ENCODE results near the gene ACP2.
A peak's percentile ranks its signal among the peaks of the same experiment; 100 is the strongest.

Gene ACP2

GRCh38 chr11:47249378-47249715 lies 733 bp upstream of the ACP2 start:
- ChIA-PET CTCF (interaction anchor here (0.8 to 4.4 kb wide), 8 partner anchors 10 to 158 kb away, joined by 3 to 40 read pairs (median 4); partner anchors contain the start of genes NR1H3 and PACSIN3), POLR2A (interaction anchor here (1.0 to 6.7 kb wide), 17 partner anchors 8 to 313 kb away, joined by 3 to 61 read pairs (median 6); partner anchors contain the start of genes CSTPP1, DDB2, MADD and NR1H3)
- Histone ChIP-seq H3K27ac (ENCODE audit: extremely low read depth, low read depth, low read length) (peak overlapping the region; percentile 50; the same call in 1 of the 2 replicates), H3K4me1 (ENCODE audit: control insufficient read depth, insufficient read depth, low read length) (no peaks in the 10 kb centered on the region), H3K4me3 (ENCODE audit: low read depth, low read length) (peak overlapping the region; percentile 72), H3K36me3 (ENCODE audit: control insufficient read depth in 2 of 2, insufficient read depth in 1 of 2, low read length in 2 of 2) (peaks cover 0 to 30% of the 10 kb centered on the region in 2 experiments; a peak in 2 of 3 replicates), H3K9me3 (ENCODE audit: control insufficient read depth, insufficient read depth, low read depth, low read length) (no peaks in the 10 kb centered on the region)
- TF ChIP-seq ZNF473 (tag by site-specific recombination; IDR thresholded peaks at IDR 0.05) (no peak), PRDM1 (tag by site-specific recombination; IDR thresholded peaks at IDR 0.05) (peak; percentile 46; the same call in 1 of the 2 replicates)

DNA sequence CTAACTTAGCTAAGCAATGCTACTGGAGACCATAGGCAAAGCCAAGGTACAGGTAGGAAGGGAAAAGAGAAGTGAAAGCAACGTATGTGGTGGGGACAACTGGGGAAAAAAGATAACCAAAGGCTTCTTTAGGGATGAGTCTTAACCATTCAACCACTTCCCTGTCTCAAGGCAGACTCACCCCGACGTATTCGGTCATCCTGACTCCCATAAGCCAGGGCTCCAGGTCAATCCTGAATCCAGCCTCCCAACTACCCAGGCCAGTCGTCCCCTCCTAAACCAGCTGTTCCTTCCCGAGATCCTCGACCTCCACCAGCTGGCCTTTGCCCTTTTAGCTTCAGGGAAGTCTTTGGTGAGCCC lies 330 bp downstream of the ACP2 start:
- Histone ChIP-seq H3K4me1 (ENCODE audit: control insufficient read depth, insufficient read depth, low read length) (no peaks in the 10 kb centered on the region), H3K4me3 (ENCODE audit: low read depth, low read length) (peak overlapping the region; percentile 72), H3K36me3 (ENCODE audit: control insufficient read depth in 2 of 2, insufficient read depth in 1 of 2, low read length in 2 of 2) (peaks cover 0 to 35% of the 10 kb centered on the region in 2 experiments; a peak in 2 of 3 replicates), H3K9me3 (ENCODE audit: control insufficient read depth, insufficient read depth, low read depth, low read length) (no peaks in the 10 kb centered on the region), H3K27ac (ENCODE audit: extremely low read depth, low read depth, low read length) (peak overlapping the region; percentile 50)
- ChIA-PET CTCF (interaction anchor here (0.6 to 4.4 kb wide), 11 partner anchors 11 to 552 kb away, joined by 3 to 40 read pairs (median 4); partner anchors contain the start of genes DDB2, NR1H3 and PACSIN3), POLR2A (interaction anchor here (0.7 to 6.7 kb wide), 21 partner anchors 9 to 107 kb away, joined by 3 to 61 read pairs (median 6); partner anchors contain the start of genes DDB2, MADD and NR1H3)
- TF ChIP-seq ZNF366 (tag by site-specific recombination; conservative IDR thresholded peaks at IDR 0.05), result peak; percentile 28; the same call in 1 of the 2 replicates
- no peak for TF ChIP-seq ZBTB21 (tag by site-specific recombination; IDR thresholded peaks at IDR 0.05)
- TF ChIP-seq ZNF664 (tag by site-specific recombination; IDR thresholded peaks at IDR 0.05), result no peak

DNA sequence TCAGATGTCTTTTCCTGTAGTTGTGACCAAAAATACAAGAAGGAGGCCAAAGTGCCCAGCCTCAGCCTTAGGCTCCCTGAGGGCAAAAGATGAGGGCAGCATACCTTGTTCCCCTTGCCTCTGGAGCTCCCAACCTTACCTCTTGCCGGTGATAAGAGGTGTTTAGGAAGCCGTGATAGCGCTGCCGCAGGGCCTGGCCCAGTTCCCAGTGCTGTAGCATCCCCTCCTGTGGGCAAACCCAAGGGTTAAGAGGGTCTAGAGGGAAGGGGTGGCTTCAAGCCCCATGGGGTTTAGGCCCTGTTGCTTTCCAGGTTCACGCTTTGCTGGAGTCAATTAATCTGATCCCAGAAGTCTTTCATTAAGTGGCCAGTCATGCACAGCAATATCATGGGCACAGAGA lies 1.1 kb downstream of the ACP2 start:
- H3K4me3 ChIP-seq (ENCODE audit: low read depth, low read length), result peak overlapping the region; percentile 10; the same call in 1 of the 2 replicates
- no peaks in the 10 kb centered on the region for H3K4me1 ChIP-seq (ENCODE audit: control insufficient read depth, insufficient read depth, low read length)
- H3K27ac ChIP-seq (ENCODE audit: extremely low read depth, low read depth, low read length), result no peak overlapping the region
- ChIA-PET CTCF (interaction anchor here (0.6 to 4.4 kb wide), 8 partner anchors 11 to 551 kb away, joined by 3 to 40 read pairs (median 4); partner anchors contain the start of genes DDB2 and NR1H3), POLR2A (interaction anchor here (1.8 to 6.7 kb wide), 4 partner anchors 8 to 32 kb away, joined by 13 to 61 read pairs (median 36); partner anchors contain the start of gene DDB2)
- H3K9me3 ChIP-seq (ENCODE audit: control insufficient read depth, insufficient read depth, low read depth, low read length), result no peaks in the 10 kb centered on the region
- TF ChIP-seq ZNF514 (tag by site-specific recombination; IDR thresholded peaks at IDR 0.05), result no peak
- peak; percentile 12; the same call in 1 of the 2 replicates for TF ChIP-seq PRDM10 (tag by site-specific recombination; IDR thresholded peaks at IDR 0.05)
- peaks cover 0 to 43% of the 10 kb centered on the region in 2 experiments; a peak in 2 of 3 replicates for H3K36me3 ChIP-seq (ENCODE audit: control insufficient read depth in 2 of 2, insufficient read depth in 1 of 2, low read length in 2 of 2)

DNA sequence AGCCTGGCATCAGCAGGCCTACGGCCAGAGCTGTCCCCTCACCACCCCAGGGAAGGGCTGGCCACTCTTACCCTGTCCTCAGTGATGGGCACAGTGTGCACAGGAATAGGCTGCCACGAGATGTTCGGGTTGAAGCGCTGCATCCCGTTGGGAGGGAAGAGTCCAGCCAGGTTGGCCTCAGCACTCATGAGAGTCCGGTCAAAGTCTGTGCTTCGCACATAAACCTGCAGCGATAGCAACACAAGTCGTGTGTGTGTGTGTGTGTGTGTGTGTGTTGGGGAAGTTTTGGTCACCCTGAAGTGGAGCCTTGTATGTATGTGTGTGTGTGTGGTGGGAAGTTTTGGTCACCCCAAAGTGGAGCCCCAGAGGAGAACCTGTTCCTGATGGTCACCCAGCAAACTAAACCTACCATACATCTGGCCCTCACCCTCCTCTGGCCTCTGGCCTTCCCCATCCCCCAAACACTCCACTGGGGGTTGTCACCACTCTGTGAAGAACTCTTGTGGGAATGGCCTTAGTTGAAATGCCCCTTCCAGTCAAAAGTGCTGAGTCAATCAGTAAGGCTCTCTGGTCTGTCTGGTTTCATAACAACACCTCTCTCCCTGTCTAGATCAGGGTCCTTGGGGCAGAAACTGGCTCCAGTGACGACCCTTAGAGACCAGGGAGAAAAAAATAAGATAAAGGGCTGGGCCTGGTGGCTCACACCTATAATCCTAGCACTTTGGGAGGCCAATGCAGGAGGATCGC lies 2.8 kb downstream of the ACP2 start:
- no peak overlapping the region for H3K27ac ChIP-seq (ENCODE audit: extremely low read depth, low read depth, low read length)
- H3K36me3 ChIP-seq (ENCODE audit: control insufficient read depth in 2 of 2, insufficient read depth in 1 of 2, low read length in 2 of 2), result peaks cover 9 to 60% of the 10 kb centered on the region in 2 experiments
- no peaks in the 10 kb centered on the region for H3K9me3 ChIP-seq (ENCODE audit: control insufficient read depth, insufficient read depth, low read depth, low read length)
- ChIA-PET CTCF (interaction anchor here (3.6 to 4.4 kb wide), 2 partner anchors 13 to 67 kb away, joined by 19 to 40 read pairs; partner anchors contain the start of gene NR1H3), POLR2A (interaction anchor here (1.0 to 6.7 kb wide), 3 partner anchors 12 to 30 kb away, joined by 3 to 61 read pairs (median 14); partner anchors contain the start of gene DDB2)
- H3K4me3 ChIP-seq (ENCODE audit: low read depth, low read length), result no peak overlapping the region
- H3K4me1 ChIP-seq (ENCODE audit: control insufficient read depth, insufficient read depth, low read length), result no peaks in the 10 kb centered on the region
- TF ChIP-seq ZNF394 (tag by site-specific recombination; IDR thresholded peaks at IDR 0.05; ENCODE audit: borderline replicate concordance), result no peak
- TF ChIP-seq ZNF514 (tag by site-specific recombination; IDR thresholded peaks at IDR 0.05), result no peak
- no peak for TF ChIP-seq ZNF324 (tag by site-specific recombination; IDR thresholded peaks at IDR 0.05)
- no peak for TF ChIP-seq ZBTB20 (tag by site-specific recombination; IDR thresholded peaks at IDR 0.05)
- no peak for TF ChIP-seq ZNF404 (tag by site-specific recombination; IDR thresholded peaks at IDR 0.05)
- TF ChIP-seq, protein P1, sequence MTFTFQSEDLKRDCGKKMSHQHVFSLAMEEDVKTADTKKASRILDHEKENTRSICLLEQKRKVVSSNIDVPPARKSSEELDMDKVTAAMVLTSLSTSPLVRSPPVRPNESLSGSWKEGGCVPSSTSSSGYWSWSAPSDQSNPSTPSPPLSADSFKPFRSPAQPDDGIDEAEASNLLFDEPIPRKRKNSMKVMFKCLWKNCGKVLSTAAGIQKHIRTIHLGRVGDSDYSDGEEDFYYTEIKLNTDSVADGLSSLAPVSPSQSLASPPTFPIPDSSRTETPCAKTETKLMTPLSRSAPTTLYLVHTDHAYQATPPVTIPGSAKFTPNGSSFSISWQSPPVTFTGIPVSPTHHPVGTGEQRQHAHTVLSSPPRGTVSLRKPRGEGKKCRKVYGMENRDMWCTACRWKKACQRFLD (tag by site-specific recombination; IDR thresholded peaks at IDR 0.05), result no peak
- no peak for TF ChIP-seq KLF17 (tag by site-specific recombination; IDR thresholded peaks at IDR 0.05)
- no peak for TF ChIP-seq ZNF658 (tag by site-specific recombination; IDR thresholded peaks at IDR 0.05)
- TF ChIP-seq, protein P2, sequence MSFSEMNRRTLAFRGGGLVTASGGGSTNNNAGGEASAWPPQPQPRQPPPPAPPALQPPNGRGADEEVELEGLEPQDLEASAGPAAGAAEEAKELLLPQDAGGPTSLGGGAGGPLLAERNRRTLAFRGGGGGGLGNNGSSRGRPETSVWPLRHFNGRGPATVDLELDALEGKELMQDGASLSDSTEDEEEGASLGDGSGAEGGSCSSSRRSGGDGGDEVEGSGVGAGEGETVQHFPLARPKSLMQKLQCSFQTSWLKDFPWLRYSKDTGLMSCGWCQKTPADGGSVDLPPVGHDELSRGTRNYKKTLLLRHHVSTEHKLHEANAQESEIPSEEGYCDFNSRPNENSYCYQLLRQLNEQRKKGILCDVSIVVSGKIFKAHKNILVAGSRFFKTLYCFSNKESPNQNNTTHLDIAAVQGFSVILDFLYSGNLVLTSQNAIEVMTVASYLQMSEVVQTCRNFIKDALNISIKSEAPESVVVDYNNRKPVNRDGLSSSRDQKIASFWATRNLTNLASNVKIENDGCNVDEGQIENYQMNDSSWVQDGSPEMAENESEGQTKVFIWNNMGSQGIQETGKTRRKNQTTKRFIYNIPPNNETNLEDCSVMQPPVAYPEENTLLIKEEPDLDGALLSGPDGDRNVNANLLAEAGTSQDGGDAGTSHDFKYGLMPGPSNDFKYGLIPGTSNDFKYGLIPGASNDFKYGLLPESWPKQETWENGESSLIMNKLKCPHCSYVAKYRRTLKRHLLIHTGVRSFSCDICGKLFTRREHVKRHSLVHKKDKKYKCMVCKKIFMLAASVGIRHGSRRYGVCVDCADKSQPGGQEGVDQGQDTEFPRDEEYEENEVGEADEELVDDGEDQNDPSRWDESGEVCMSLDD (tag by site-specific recombination; IDR thresholded peaks at IDR 0.05), result no peak
- no peak for TF ChIP-seq ZNF174 (tag by site-specific recombination; IDR thresholded peaks at IDR 0.05)
- no peak for TF ChIP-seq ZNF521 (tag by site-specific recombination; IDR thresholded peaks at IDR 0.05)
